HepG2 (cell line): ENCODE measurements around the gene PRKAR1B. TPM values are rescaled to one million over a fixed set of nuclear protein-coding genes. Genes with fewer than 3 reads are reported as not detected.

Experiments used
- ARNT2 ChIP-seq: sonication (generic); formaldehyde crosslinking; IDR thresholded peaks from 2 replicates; pipeline ENCODE4 v1.8.0; 2022; ENCODE audit warnings: mild to moderate bottlenecking, low read depth, missing genetic modification reagents, moderate library complexity
- GZF1 ChIP-seq: sonication (generic); formaldehyde crosslinking; IDR thresholded peaks from 2 replicates; pipeline ENCODE4 v1.5.1; 2020; ENCODE audit warnings: mild to moderate bottlenecking, missing genetic modification reagents
- NR2C2 ChIP-seq: sonication (generic); formaldehyde crosslinking; IDR thresholded peaks from 2 replicates; pipeline ENCODE4 v1.4.0; 2020; ENCODE audit warnings: missing genetic modification reagents, mild to moderate bottlenecking, moderate library complexity, borderline replicate concordance
- PAF1 ChIP-seq: IDR thresholded peaks from 2 replicates; pipeline ENCODE4 v1.6.1; 2016; ENCODE audit warnings: missing genetic modification reagents, missing compliant biosample characterization
- PCBP1 ChIP-seq: fragments of 200-400 bp; formaldehyde crosslinking; IDR thresholded peaks from 2 replicates; pipeline ENCODE4 v1.6.1; 2017; ENCODE audit warnings: mild to moderate bottlenecking, low read depth, low read length, borderline replicate concordance
- SCMH1 ChIP-seq: sonication (generic); formaldehyde crosslinking; IDR thresholded peaks from 2 replicates; pipeline ENCODE4 v1.9.0; 2021; ENCODE audit warnings: missing genetic modification reagents, mild to moderate bottlenecking, borderline replicate concordance
- TGIF2 ChIP-seq: IDR thresholded peaks from 2 replicates; pipeline ENCODE4 v1.6.1; 2016; ENCODE audit warnings: control low read depth, missing compliant biosample characterization
- TP53 ChIP-seq: sonication (generic); formaldehyde crosslinking; conservative IDR thresholded peaks from 2 replicates; pipeline ENCODE4 v1.4.0; 2020; ENCODE audit warnings: missing genetic modification reagents
- ZIK1 ChIP-seq: sonication (generic); formaldehyde crosslinking; IDR thresholded peaks from 2 replicates; pipeline ENCODE4 v1.5.0; 2020; ENCODE audit warnings: mild to moderate bottlenecking, low read depth, missing genetic modification reagents, borderline replicate concordance
- ZNF17 ChIP-seq: sonication (generic); formaldehyde crosslinking; IDR thresholded peaks from 2 replicates; pipeline ENCODE4 v1.5.0; 2020; ENCODE audit warnings: mild to moderate bottlenecking, missing genetic modification reagents
- ZNF335 ChIP-seq: sonication (generic); formaldehyde crosslinking; IDR thresholded peaks from 2 replicates; pipeline ENCODE4 v1.4.0; 2020; ENCODE audit warnings: missing genetic modification reagents
- ZNF614 ChIP-seq: IDR thresholded peaks from 2 replicates; pipeline ENCODE4 v1.6.1; 2018; ENCODE audit warnings: missing biosample characterization, missing genetic modification reagents, inconsistent platforms, borderline replicate concordance
- ZNF766 ChIP-seq: sonication (generic); formaldehyde crosslinking; IDR thresholded peaks from 2 replicates; pipeline ENCODE4 v1.5.0; 2020; ENCODE audit warnings: missing genetic modification reagents, borderline replicate concordance
- polyA plus RNA-seq, 8 experiments: library from polyadenylated mRNA; depleted of rRNA in 3 of 8; stranded (reverse) in 7 of 8; unstranded in 1 of 8; fragments of >200 nt; fragmentation: Illumina TruSeq in 4 of 8; extraction: Trizol in 4 of 8; gene quantifications; 2 replicates each; pipeline versions ENCODE4 v1.2.1 to v1.2.3, GENCODE V29; 2011 to 2016; ENCODE audit warnings: low read depth in 4 of 8, missing spikeins in 1 of 8, mixed read lengths in 1 of 8; ENCODE audit not compliant: insufficient read depth in 1 of 8
- total RNA-seq, 5 experiments: library from RNA; depleted of rRNA; stranded (reverse); fragments of >200 nt; fragmentation: Illumina TruSeq; extraction: Trizol; gene quantifications; 2 replicates each; pipeline ENCODE4 v1.2.3, GENCODE V29; 2016; ENCODE audit warnings: low read depth in 1 of 5
- TF ChIP-seq, protein P1 (sequence below): sonication (generic); formaldehyde crosslinking; IDR thresholded peaks from 2 replicates; pipeline ENCODE4 v1.8.0; 2022; ENCODE audit warnings: missing genetic modification reagents, mild to moderate bottlenecking, borderline replicate concordance
- TF ChIP-seq, protein P2 (sequence below): fragments of 450-650 bp; IDR thresholded peaks from 2 replicates; pipeline ENCODE4 v1.6.1; 2016
- TF ChIP-seq, protein P3 (sequence below): sonication (generic); formaldehyde crosslinking; IDR thresholded peaks from 2 replicates; pipeline ENCODE4 v1.5.1; 2020; ENCODE audit warnings: mild to moderate bottlenecking, missing genetic modification reagents
- TF ChIP-seq, protein P4 (sequence below): sonication (generic); formaldehyde crosslinking; IDR thresholded peaks from 2 replicates; pipeline ENCODE4 v1.4.0; 2020; ENCODE audit warnings: missing genetic modification reagents

The PRKAR1B gene
- total and polyA plus RNA-seq, 2 of the 13 experiments (the other 11 are each of a cell fraction or from before 2014, with no cell fraction given) = 7.9 to 28.2 TPM

DNA sequence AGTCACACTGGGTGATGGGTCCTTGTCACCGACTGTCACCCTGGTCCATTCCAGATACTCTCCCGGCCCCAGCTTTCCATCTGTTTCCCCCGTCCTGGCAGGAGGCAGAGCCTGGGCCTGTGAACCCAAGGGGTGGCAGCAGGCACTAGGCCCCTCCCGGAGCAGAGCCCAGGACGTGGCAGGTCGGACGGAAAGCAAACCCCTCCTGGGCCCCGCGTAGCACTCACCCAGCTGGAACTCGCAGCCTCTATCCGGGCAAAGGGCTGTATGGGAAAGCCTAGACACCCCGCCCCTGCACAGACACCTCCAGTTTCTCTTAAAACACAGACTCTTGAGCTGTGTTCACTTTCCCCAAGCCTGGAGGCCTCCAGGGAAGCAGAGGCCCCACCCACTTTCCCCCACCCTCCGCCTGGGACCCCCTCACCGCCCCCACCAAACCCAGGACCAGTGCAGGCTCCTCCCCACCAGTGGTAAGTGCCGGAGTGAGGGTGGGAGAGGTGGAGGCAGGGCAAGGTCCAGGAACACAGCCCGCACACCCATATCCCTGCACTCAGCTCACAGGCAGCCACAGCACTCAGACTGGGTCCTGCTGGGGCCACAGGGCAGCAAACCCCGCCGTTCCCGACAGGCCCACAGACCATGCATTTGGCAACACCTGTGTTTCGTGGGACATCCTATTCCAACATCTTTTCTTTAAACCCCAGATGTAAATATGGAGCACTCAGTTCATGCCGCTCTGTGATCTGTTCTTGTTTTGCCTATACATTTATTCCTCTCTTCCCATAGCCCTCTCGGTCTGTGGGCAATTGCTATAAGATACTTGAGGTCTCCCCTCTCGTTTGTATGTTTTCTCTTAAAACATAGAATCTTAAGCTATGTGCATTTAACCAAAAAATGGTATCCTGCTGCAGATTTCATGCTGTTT lies 109.2 kb downstream of the PRKAR1B start (continued):
- TF ChIP-seq, protein P1, sequence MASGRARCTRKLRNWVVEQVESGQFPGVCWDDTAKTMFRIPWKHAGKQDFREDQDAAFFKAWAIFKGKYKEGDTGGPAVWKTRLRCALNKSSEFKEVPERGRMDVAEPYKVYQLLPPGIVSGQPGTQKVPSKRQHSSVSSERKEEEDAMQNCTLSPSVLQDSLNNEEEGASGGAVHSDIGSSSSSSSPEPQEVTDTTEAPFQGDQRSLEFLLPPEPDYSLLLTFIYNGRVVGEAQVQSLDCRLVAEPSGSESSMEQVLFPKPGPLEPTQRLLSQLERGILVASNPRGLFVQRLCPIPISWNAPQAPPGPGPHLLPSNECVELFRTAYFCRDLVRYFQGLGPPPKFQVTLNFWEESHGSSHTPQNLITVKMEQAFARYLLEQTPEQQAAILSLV = no peak
- no peak for TF ChIP-seq TP53 (CRISPR knock-in tag)
- TF ChIP-seq ZIK1 (CRISPR knock-in tag) = no peak
- TF ChIP-seq ZNF614 = no peak
- TF ChIP-seq, protein P2, sequence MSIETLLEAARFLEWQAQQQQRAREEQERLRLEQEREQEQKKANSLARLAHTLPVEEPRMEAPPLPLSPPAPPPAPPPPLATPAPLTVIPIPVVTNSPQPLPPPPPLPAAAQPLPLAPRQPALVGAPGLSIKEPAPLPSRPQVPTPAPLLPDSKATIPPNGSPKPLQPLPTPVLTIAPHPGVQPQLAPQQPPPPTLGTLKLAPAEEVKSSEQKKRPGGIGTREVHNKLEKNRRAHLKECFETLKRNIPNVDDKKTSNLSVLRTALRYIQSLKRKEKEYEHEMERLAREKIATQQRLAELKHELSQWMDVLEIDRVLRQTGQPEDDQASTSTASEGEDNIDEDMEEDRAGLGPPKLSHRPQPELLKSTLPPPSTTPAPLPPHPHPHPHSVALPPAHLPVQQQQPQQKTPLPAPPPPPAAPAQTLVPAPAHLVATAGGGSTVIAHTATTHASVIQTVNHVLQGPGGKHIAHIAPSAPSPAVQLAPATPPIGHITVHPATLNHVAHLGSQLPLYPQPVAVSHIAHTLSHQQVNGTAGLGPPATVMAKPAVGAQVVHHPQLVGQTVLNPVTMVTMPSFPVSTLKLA = no peak
- no peak for TF ChIP-seq ARNT2 (CRISPR knock-in tag)
- 0 out of 2 replicates have a peak, but pooled peaks have one; percentile 5 for TF ChIP-seq TGIF2 (CRISPR knock-in tag)
- TF ChIP-seq, protein P3, sequence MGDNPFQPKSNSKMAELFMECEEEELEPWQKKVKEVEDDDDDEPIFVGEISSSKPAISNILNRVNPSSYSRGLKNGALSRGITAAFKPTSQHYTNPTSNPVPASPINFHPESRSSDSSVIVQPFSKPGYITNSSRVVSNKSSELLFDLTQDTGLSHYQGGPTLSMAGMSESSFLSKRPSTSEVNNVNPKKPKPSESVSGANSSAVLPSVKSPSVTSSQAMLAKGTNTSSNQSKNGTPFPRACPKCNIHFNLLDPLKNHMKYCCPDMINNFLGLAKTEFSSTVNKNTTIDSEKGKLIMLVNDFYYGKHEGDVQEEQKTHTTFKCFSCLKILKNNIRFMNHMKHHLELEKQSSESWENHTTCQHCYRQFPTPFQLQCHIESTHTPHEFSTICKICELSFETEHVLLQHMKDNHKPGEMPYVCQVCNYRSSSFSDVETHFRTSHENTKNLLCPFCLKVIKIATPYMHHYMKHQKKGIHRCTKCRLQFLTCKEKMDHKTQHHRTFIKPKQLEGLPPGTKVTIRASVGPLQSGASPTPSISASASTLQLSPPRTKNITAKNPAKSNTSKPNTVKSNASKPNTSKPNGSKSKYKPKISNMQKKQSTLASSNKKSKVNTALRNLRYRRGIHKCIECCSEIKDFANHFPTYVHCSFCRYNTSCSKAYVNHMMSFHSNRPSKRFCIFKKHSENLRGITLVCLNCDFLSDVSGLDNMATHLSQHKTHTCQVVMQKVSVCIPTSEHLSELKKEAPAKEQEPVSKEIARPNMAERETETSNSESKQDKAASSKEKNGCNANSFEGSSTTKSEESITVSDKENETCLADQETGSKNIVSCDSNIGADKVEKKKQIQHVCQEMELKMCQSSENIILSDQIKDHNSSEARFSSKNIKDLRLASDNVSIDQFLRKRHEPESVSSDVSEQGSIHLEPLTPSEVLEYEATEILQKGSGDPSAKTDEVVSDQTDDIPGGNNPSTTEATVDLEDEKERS (CRISPR knock-in tag) = no peak
- TF ChIP-seq ZNF766 (CRISPR knock-in tag) = no peak
- no peak for TF ChIP-seq PCBP1
- TF ChIP-seq ZNF17 (CRISPR knock-in tag) = no peak
- TF ChIP-seq GZF1 (CRISPR knock-in tag) = no peak
- TF ChIP-seq NR2C2 (CRISPR knock-in tag) = no peak
- no peak for TF ChIP-seq ZNF335 (CRISPR knock-in tag)
- TF ChIP-seq PAF1 (CRISPR knock-in tag) = no peak
- TF ChIP-seq SCMH1 = no peak
- TF ChIP-seq, protein P4, sequence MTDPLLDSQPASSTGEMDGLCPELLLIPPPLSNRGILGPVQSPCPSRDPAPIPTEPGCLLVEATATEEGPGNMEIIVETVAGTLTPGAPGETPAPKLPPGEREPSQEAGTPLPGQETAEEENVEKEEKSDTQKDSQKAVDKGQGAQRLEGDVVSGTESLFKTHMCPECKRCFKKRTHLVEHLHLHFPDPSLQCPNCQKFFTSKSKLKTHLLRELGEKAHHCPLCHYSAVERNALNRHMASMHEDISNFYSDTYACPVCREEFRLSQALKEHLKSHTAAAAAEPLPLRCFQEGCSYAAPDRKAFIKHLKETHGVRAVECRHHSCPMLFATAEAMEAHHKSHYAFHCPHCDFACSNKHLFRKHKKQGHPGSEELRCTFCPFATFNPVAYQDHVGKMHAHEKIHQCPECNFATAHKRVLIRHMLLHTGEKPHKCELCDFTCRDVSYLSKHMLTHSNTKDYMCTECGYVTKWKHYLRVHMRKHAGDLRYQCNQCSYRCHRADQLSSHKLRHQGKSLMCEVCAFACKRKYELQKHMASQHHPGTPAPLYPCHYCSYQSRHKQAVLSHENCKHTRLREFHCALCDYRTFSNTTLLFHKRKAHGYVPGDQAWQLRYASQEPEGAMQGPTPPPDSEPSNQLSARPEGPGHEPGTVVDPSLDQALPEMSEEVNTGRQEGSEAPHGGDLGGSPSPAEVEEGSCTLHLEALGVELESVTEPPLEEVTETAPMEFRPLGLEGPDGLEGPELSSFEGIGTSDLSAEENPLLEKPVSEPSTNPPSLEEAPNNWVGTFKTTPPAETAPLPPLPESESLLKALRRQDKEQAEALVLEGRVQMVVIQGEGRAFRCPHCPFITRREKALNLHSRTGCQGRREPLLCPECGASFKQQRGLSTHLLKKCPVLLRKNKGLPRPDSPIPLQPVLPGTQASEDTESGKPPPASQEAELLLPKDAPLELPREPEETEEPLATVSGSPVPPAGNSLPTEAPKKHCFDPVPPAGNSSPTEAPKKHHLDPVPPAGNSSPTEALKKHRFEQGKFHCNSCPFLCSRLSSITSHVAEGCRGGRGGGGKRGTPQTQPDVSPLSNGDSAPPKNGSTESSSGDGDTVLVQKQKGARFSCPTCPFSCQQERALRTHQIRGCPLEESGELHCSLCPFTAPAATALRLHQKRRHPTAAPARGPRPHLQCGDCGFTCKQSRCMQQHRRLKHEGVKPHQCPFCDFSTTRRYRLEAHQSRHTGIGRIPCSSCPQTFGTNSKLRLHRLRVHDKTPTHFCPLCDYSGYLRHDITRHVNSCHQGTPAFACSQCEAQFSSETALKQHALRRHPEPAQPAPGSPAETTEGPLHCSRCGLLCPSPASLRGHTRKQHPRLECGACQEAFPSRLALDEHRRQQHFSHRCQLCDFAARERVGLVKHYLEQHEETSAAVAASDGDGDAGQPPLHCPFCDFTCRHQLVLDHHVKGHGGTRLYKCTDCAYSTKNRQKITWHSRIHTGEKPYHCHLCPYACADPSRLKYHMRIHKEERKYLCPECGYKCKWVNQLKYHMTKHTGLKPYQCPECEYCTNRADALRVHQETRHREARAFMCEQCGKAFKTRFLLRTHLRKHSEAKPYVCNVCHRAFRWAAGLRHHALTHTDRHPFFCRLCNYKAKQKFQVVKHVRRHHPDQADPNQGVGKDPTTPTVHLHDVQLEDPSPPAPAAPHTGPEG (CRISPR knock-in tag) = no peak
